ENCODE measurements around the gene DRC3.

DRC3 gene

GRCh38 chr17:18019838-18020154 is 47.1 kb downstream of the DRC3 start:
- DNase-seq (ENCODE audit: low read depth in 2 of 2, low spot score in 1 of 2), result no peak

DNA sequence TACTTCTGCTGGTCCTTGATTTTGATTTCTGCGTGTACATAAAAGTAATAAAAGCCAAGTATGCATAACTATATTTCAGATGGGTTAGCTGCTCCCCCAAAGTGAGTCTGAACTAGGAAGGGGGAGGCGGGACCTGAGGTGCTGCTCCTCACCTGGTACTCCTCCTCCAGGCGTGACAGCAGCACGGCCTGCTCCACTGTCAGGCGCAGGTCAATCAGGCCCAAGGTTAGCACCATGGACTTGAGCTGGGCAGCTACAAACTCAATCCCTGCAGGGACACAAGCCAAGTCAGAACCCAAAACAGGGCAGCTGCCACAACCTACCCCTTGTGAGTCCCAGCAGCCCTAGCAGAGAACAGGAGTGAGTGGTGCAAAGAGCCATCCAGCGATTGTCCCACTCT is 48.3 kb downstream of the DRC3 start:
- DNase-seq (ENCODE audit: low read depth in 2 of 2, low spot score in 1 of 2), result no peak

DNA sequence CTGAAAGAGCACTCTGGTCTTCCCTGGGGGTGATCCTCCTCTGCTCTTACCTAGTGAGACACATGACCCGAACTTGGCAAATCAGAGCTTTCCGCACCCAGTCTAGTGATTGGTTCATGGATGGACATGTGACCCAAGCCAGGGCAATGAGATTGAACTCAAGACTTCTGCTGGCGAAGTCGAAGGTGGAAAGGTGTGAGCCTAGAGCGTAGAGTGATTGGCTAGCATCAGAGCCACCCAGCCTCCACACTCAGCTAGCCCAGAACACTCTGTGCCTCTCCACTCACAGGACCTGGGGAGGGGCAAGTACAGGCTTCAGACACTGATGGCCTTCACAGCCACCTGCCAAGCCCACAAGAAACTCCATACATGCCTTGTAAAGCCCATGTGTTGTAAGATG is 48.7 kb downstream of the DRC3 start:
- DNase-seq (ENCODE audit: low read depth in 2 of 2, low spot score in 1 of 2), result no peak

DNA sequence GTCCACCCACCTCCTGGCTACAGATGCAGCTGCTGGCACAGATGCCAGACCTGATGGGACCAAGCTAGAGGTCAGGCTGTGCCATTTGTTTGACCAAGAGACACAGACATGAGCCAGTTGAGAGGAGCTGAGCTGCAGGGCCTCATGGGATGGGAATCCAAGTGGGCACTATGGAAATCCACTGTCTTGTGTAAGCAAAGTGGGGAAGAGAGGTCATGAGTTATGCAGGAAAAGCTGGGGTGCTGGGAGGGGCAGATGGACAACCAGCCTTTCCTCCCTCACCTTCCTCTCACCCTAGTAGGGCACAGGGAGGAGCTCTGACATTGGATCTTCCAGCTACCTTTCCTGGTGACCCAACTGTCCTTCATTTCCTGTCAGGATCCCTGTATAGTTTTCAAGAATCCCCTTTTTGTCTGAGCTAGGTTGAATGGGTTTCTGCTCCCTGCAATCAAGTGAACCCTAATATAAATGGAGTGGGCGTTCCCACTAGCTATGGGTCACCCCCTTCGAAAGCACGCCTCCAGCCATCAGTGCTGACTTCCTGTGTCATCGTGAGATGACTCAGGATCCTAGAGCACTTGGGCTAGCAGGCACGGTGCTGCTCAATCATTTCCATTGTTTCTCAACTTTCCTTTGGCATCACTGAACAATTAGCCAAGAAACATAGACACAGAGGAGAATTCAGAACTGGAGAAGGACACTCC is 52.7 kb downstream of the DRC3 start:
- no peak for DNase-seq (ENCODE audit: low read depth in 2 of 2, low spot score in 1 of 2)

DNA sequence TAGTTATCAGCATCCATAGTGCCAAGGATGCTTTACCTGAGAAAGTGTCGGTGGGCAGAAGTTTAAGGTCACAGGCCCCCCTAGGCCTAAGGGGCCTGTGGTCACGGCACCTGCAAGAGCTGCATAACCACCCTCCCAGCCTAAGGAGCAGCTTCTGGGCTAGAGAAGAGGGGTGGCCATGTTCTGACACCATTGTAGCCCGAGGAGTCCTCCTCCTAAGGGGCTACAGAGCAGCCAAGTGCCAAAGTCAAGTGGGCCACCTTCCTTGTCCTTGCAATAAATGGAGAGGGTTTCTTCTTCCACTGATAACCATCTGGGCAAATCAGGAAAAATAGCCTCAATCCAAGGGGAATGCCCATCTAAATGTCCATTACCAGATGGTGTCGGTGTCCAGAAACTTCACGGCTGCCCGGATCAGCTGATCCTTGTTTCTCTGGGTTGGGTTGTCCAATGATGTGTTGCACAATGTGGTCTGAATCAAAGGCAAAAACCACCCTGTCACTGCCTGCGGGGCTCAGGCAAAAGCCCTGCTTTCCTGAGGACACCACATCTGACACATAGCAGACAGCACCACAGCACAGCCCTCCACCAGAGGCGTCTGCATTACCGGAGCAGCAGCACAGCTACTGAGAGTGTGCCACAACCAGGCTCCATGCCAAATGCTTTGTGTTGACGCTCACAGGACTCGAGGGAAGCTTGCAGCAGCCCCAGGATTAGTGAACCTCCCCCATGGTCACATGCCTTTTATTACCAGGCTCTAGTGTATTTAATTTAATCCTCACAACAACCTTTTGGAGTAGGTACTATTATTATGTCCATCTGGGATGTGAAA is 53.5 kb downstream of the DRC3 start:
- DNase-seq (ENCODE audit: low read depth in 2 of 2, low spot score in 1 of 2), result no peak

DNA sequence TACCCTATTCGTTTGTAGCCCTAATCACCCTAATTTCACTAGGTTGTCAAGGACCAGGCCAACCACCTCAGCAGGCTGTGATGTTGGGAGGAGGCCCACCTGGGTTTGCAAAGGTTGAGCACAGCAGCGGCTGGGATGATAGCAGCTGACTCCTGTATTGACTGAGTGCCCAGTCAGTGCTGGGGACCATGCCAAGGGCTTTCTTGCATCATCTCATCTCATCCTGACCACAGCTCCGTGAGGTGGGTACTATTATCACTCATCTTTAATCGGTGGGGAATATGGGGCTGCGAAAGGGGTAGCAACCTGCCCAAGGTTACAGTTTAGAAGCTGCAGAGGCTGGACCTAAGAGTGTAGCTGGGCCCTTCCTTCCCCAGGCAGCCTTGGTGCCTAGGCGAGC is 54.6 kb downstream of the DRC3 start:
- no peak for DNase-seq (ENCODE audit: low read depth in 2 of 2, low spot score in 1 of 2)

DNA sequence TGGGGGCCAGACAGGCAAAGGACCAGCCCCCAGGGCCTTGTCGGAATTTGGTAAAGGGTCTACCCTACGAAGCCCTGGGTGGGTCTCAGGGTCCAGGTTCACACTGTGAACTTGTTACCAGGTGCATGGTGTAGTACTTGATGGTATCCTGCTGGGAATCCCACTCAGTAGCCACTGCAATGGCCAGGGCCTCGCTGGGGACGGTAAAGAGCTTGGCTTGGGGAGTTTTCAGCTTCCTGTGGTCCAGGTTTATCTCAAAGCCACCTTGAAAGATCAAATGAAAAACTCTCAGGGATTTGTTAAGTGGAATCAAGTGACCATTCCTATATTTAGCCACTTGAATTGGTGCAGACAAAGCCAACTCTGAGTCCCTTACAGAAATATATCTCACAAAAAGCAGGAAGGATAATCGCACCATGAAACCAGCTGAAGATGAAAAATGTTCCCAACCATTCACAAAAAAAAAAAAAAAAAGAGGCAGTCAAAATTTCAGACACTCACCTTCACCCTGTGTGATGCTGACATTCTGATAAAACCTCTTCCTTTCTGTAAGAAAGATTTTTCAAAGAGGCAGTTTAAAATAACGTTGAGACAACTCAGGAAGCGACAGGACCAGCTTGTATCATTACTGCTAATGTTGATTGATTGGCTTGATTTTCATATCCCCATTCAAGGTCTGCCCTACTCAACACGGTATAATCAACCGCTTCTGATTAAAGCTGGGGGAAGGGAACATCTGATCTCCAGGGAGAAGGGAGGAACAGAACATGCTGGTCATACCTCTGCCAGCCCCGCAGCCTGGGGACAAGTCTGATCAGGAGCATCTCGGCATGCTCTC is 55.7 kb downstream of the DRC3 start:
- no peak for DNase-seq (ENCODE audit: low read depth in 2 of 2, low spot score in 1 of 2)

DNA sequence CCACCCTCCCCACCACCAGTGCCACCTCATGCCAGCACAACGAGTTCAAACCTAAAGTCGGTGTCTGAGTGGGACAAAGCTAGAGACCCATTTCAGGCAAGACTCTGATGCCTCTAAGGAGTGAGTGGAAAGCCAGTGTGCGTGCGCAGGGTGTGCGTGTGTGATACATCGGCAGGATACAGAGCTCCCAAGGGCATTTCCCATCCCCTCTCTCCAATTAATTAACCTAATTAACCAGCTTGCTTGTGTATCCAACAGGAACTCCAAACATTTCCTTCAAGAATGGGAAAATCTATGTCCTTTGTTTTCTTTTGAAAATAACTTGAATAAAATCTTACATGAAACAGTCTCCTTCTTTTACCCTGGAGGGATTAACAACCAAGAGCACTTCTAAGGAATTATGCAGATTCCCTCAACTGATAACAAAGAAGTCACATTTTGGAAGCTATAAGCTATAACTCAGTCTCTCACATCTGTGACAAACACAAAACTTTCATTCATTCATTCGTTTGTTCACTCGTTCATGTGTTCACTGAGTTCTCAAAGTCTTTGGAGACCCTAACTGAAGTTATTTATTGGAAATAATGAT is 56.4 kb downstream of the DRC3 start:
- DNase-seq (ENCODE audit: low read depth in 2 of 2, low spot score in 1 of 2), result no peak

- no peak for DNase-seq (ENCODE audit: low read depth in 2 of 2, low spot score in 1 of 2)
Measured at GRCh38 chr17:18031955-18032354, 59.3 kb downstream of the DRC3 start.

- peak; percentile 16 to 18 for DNase-seq (ENCODE audit: low read depth in 2 of 2, low spot score in 1 of 2)
Measured at GRCh38 chr17:18033442-18034099, 60.9 kb downstream of the DRC3 start.

- DNase-seq (ENCODE audit: low read depth in 2 of 2, low spot score in 1 of 2), result no peak
Measured at GRCh38 chr17:18035704-18036103, 63.0 kb downstream of the DRC3 start.

DNA sequence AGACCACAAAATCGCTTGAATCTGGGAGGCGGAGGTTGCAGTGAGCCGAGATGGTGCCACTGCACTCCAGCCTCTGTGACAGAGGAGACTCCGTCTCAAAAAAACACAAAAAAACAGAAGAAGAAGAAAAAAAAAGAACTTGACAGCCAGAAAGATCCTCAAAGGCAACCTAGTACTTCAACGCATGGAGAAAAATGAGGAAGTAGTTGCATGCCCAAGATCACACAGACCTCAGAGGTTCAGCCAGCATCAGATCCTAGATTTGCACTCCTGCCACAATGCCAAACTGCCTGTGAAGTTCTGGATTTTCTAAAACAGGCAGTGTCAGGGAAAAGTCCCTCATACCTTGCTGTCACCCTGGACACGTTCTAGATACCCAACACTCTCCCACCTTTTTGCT is 64.8 kb downstream of the DRC3 start:
- no peak for DNase-seq (ENCODE audit: low read depth in 2 of 2, low spot score in 1 of 2)

DNA sequence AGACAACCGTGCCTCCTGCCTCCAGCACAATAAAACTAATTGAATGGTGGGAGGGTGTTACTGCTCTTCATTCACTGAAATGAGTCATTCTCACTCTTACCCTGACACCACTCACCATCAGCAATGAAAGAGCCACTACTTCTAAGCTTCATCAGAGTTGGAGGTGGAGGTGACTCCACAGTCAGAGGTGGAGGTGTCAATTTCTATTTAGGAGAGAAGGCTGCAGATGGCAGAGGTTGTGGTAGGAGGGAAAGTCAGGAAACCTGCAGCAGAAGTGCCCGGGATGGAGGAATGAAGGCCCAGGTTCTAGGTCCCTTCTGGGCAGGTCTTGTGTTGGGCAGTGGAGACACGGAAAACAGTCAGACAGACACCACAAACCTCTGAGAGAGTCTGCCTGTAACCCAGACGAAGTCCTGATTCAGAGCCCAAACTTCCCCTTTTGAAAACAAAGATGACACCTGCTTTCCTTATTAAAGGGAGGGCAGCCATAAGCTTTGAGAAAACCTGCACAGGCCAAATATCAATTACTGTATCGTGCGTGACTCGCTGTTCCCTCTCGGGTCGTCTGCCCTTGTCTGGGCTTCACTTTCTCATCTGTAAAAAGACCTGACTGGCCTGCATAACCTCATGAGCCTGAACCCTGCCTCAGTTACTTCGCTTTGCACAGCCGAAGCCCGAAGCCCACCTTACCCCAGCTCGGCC is 65.6 kb downstream of the DRC3 start:
- no peak for DNase-seq (ENCODE audit: low read depth in 2 of 2, low spot score in 1 of 2)

DNA sequence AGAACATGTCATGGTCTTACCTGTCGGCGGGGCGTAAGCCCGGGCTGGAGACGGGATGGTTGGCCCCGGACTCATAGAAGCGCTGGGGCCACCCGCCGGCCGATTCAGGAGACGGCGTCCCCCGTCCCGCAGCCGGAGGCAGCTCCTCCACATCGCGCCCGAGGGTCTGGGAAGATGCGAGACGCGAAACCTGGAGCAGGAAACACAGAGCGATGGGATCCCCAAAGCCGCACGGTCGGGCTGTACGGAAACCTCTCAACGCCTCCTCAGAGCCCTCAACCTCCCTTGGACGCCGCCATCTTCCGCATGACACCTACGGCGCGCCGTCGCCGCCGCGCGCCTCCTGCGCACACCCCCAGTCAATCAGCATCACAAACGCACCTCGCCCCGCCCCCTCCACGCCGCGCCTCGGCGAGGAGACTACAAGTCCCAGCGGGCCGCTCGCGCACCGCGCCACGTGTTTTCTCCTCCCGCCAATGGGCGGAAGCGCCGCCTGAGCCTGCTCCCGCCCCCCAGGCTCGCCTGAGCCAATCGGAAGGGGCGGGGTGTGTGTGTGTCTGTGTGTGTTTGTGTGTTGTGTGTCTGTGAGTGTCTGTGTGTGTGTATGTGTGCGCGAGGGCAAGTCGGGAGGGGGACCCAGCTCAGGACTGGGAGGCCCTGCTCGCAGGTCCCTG is 66.3 kb downstream of the DRC3 start, which contains the start of the genes ATPAF2 and GID4:
Gene ATPAF2 (minus strand): TSS at position 308 of the 674 bp plus-strand sequence. CDS start 155 bp downstream, at position 153.
Gene GID4 (plus strand): TSS at position 548 of the 674 bp plus-strand sequence. CDS start 57 bp downstream, at position 605.
- DNase-seq (ENCODE audit: low read depth in 2 of 2, low spot score in 1 of 2), result peak; percentile 98 to 99

DNA sequence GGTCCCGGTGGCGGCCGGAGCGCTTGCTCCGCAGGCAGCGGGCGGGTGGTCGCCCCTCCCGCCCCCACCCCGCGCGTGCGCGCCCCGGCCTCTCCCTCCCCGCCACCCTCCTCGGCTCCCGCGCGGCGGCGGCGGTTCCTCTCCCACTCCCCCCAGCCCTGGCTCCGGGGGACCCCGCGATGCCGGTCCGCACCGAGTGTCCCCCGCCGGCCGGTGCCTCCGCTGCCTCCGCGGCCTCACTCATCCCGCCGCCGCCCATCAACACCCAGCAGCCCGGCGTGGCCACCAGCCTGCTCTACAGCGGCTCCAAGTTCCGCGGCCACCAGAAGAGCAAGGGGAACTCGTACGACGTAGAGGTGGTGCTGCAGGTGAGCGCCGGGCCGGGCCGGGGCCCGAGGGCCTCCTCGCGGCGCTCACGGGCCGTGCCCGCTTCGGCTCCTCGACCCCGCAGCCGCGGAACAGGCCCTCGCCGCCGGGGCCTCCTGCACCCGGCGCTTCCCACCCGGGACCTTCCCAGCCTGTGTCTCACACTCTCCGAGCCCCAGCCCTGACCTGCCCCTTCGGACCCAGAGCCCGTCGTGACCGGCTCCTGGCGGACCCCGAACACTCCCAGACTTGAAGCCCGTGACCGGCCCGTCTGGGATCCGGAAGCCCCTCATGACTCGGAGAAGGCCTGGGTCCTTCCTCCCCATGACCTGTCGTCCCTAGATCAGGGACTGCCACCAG is 67.0 kb downstream of the DRC3 start:
- DNase-seq (ENCODE audit: low read depth in 2 of 2, low spot score in 1 of 2), result no peak

- DNase-seq (ENCODE audit: low read depth in 2 of 2, low spot score in 1 of 2), result no peak
Measured at GRCh38 chr17:18040261-18040858, 67.7 kb downstream of the DRC3 start.

GRCh38 chr17:18041776-18042175 is 69.1 kb downstream of the DRC3 start:
- no peak for DNase-seq (ENCODE audit: low read depth in 2 of 2, low spot score in 1 of 2)

- DNase-seq (ENCODE audit: low read depth in 2 of 2, low spot score in 1 of 2), result no peak
Measured at GRCh38 chr17:18042983-18043382, 70.3 kb downstream of the DRC3 start.

Measured in stimulated activated CD8-positive, alpha-beta memory T cell treated with anti-CD3 and anti-CD28 coated beads, Interleukin-4, amount 100 ng/mL, for 4 hours (primary cell).